ENCODE data around the gene BNC2. TPM values are rescaled to one million over a fixed set of nuclear protein-coding genes. Genes with fewer than 3 reads are reported as not detected.

The BNC2 gene
- total and polyA plus RNA-seq, 2 donors (not counting 1 experiment from before 2014, with no cell fraction given): 34.7 to 39.1 TPM

DNA sequence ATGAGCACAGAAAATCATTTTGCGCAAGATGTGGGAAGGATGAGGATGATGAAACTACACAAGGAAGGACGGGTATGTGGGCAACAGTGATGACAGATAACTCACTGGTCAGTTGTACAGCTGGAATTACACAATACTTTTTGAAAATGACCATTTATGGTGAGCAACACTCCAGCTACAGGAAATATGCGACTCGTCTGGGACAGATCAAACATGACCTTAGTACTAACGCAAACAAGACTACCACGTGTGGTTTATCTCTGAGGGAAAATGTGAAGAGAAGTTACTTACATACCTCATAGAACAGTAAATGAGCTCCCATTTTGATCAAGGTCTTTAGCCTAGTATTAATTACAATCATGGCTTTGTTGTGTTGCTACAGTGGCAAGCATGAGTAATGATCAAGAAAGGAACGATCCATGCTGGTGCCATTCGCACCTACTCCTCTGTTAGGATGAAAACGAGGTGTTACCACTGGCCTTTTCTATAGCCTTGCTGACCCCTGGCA is 456.9 kb downstream of the BNC2 start:
- Histone ChIP-seq H3K4me3 (replicated peaks in 1 of 4; ENCODE audit: control extremely low read depth in 1 of 4, insufficient read depth in 1 of 4, low read depth in 3 of 4, low read length in 4 of 4) (no peak overlapping the region), H2AFZ (ENCODE audit: low read length) (no peak overlapping the region), H3K27ac (ENCODE audit: insufficient read depth, low read length) (peak overlapping the region; percentile 73), H4K20me1 (ENCODE audit: control insufficient read depth, extremely low read depth, insufficient read depth, low read length) (no peaks in the 10 kb centered on the region), H3K4me1 (ENCODE audit: control insufficient read depth, extremely low read depth, insufficient read depth, low read length) (peaks cover 22% of the 10 kb centered on the region), H3K9me3 (ENCODE audit: control insufficient read depth, insufficient read depth, low read depth, low read length) (no peaks in the 10 kb centered on the region), H3K27me3 (ENCODE audit: control insufficient read depth, insufficient read depth, low read length) (no peaks in the 10 kb centered on the region), H3K9ac (ENCODE audit: insufficient read depth, low read length) (no peak overlapping the region), H3K79me2 (ENCODE audit: control insufficient read depth, insufficient read depth, low read length) (no peaks in the 10 kb centered on the region), H3K4me2 (ENCODE audit: extremely low read depth, insufficient read depth, low read length) (peak overlapping the region; percentile 20), H3K36me3 (ENCODE audit: control insufficient read depth, insufficient read depth, low read length) (no peaks in the 10 kb centered on the region)
- TF ChIP-seq EZH2 (IDR thresholded peaks at IDR 0.05; ENCODE audit: low read length, missing control alignments): no peak
- TF ChIP-seq, protein P1, sequence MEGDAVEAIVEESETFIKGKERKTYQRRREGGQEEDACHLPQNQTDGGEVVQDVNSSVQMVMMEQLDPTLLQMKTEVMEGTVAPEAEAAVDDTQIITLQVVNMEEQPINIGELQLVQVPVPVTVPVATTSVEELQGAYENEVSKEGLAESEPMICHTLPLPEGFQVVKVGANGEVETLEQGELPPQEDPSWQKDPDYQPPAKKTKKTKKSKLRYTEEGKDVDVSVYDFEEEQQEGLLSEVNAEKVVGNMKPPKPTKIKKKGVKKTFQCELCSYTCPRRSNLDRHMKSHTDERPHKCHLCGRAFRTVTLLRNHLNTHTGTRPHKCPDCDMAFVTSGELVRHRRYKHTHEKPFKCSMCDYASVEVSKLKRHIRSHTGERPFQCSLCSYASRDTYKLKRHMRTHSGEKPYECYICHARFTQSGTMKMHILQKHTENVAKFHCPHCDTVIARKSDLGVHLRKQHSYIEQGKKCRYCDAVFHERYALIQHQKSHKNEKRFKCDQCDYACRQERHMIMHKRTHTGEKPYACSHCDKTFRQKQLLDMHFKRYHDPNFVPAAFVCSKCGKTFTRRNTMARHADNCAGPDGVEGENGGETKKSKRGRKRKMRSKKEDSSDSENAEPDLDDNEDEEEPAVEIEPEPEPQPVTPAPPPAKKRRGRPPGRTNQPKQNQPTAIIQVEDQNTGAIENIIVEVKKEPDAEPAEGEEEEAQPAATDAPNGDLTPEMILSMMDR (conservative IDR thresholded peaks at IDR 0.05 in 1 of 2, IDR thresholded peaks at IDR 0.05 in 1 of 2; ENCODE audit: low read depth in 1 of 2, low read length in 2 of 2): no peak
- peak; percentile 91 to 99 for DNase-seq (ENCODE audit: low read depth in 2 of 2)

DNA sequence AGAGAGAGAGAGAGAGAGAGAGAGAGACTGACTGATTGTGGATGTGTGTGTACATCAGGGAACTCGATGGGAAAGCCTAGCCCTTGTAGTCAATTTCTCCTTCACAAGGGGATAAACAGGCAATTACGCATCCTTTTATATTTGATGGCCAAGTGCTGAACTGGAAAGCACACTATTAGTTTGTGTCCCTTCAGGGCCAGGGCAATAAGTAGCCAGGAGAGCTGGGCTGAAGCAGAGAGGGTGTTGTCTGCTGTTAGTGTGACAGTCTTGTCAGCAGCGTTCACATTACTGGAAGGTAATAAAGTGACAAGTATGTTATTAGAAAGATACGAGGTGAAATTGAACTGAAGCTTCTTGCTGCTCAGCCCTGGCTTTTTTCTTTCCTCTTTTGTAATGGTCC is 457.7 kb downstream of the BNC2 start:
- H2AFZ ChIP-seq (ENCODE audit: low read length): no peak overlapping the region
- no peaks in the 10 kb centered on the region for H4K20me1 ChIP-seq (ENCODE audit: control insufficient read depth, extremely low read depth, insufficient read depth, low read length)
- H3K4me2 ChIP-seq (ENCODE audit: extremely low read depth, insufficient read depth, low read length): no peak overlapping the region
- no peaks in the 10 kb centered on the region for H3K27me3 ChIP-seq (ENCODE audit: control insufficient read depth, insufficient read depth, low read length)
- H3K27ac ChIP-seq (ENCODE audit: insufficient read depth, low read length): peak overlapping the region; percentile 73
- no peaks in the 10 kb centered on the region for H3K36me3 ChIP-seq (ENCODE audit: control insufficient read depth, insufficient read depth, low read length)
- H3K9ac ChIP-seq (ENCODE audit: insufficient read depth, low read length): no peak overlapping the region
- peak in 1 of 2 donors; percentile 54 for DNase-seq (ENCODE audit: low read depth in 2 of 2)
- H3K4me3 ChIP-seq (replicated peaks in 1 of 4; ENCODE audit: control extremely low read depth in 1 of 4, insufficient read depth in 1 of 4, low read depth in 3 of 4, low read length in 4 of 4): no peak overlapping the region
- TF ChIP-seq, protein P1 (conservative IDR thresholded peaks at IDR 0.05 in 1 of 2, IDR thresholded peaks at IDR 0.05 in 1 of 2; ENCODE audit: low read depth in 1 of 2, low read length in 2 of 2): no peak
- TF ChIP-seq EZH2 (IDR thresholded peaks at IDR 0.05; ENCODE audit: low read length, missing control alignments): no peak
- H3K4me1 ChIP-seq (ENCODE audit: control insufficient read depth, extremely low read depth, insufficient read depth, low read length): peaks cover 22% of the 10 kb centered on the region
- no peaks in the 10 kb centered on the region for H3K79me2 ChIP-seq (ENCODE audit: control insufficient read depth, insufficient read depth, low read length)
- H3K9me3 ChIP-seq (ENCODE audit: control insufficient read depth, insufficient read depth, low read depth, low read length): no peaks in the 10 kb centered on the region

DNA sequence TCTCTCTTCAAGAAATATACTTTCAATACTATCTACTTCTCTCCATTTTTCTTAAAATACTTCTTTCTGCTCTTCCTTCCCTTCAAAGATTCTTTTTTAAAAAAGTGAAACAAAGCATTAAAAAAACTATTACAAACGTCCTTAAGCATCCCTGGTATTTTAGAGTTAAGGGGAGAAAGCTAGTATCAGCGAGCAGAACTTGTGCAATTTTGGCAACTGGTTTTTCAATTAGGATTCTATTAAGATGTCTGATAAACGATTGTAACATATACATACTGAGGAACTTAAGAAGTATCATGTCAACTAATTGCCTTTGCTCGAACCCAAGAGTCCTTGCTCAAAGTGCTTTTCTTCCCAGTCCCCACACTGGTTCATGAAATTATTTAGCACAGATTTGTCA is 459.2 kb downstream of the BNC2 start:
- Histone ChIP-seq H3K9ac (ENCODE audit: insufficient read depth, low read length) (no peak overlapping the region), H4K20me1 (ENCODE audit: control insufficient read depth, extremely low read depth, insufficient read depth, low read length) (no peaks in the 10 kb centered on the region), H3K4me3 (replicated peaks in 1 of 4; ENCODE audit: control extremely low read depth in 1 of 4, insufficient read depth in 1 of 4, low read depth in 3 of 4, low read length in 4 of 4) (no peak overlapping the region), H3K27me3 (ENCODE audit: control insufficient read depth, insufficient read depth, low read length) (no peaks in the 10 kb centered on the region), H3K36me3 (ENCODE audit: control insufficient read depth, insufficient read depth, low read length) (no peaks in the 10 kb centered on the region), H2AFZ (ENCODE audit: low read length) (no peak overlapping the region), H3K4me2 (ENCODE audit: extremely low read depth, insufficient read depth, low read length) (no peak overlapping the region), H3K4me1 (ENCODE audit: control insufficient read depth, extremely low read depth, insufficient read depth, low read length) (peaks cover 19% of the 10 kb centered on the region), H3K27ac (ENCODE audit: insufficient read depth, low read length) (no peak overlapping the region), H3K9me3 (ENCODE audit: control insufficient read depth, insufficient read depth, low read depth, low read length) (no peaks in the 10 kb centered on the region), H3K79me2 (ENCODE audit: control insufficient read depth, insufficient read depth, low read length) (no peaks in the 10 kb centered on the region)
- no peak for TF ChIP-seq EZH2 (IDR thresholded peaks at IDR 0.05; ENCODE audit: low read length, missing control alignments)
- TF ChIP-seq, protein P1 (conservative IDR thresholded peaks at IDR 0.05 in 1 of 2, IDR thresholded peaks at IDR 0.05 in 1 of 2; ENCODE audit: low read depth in 1 of 2, low read length in 2 of 2): no peak
- no peak for DNase-seq (ENCODE audit: low read depth in 2 of 2)

Measured in fibroblast of lung (primary cell).